Neuronal stem cell (in vitro differentiated cells): Measurements from ENCODE around the gene VANGL1.

Experiments used
- DNase-seq: peaks from one replicate; pipeline ENCODE4 v3.0.0-alpha.2; 2013; ENCODE audit warnings: low spot score
- H2AFZ ChIP-seq: one replicate; pipeline ENCODE4 v1.6.1; 2013; ENCODE audit warnings: mild to moderate bottlenecking, low read length, inconsistent platforms
- H2AK5ac ChIP-seq: 2 replicates; pipeline ENCODE4 v1.6.1; 2013; ENCODE audit warnings: low read depth, mild to moderate bottlenecking, inconsistent platforms, low read length, moderate library complexity, mixed read lengths
- H2BK120ac ChIP-seq: 2 replicates; pipeline ENCODE4 v1.6.1; 2013; ENCODE audit warnings: low read depth, mild to moderate bottlenecking, inconsistent platforms, low read length, moderate library complexity, mixed read lengths
- H2BK12ac ChIP-seq: one replicate; pipeline ENCODE4 v1.6.1; 2013; ENCODE audit warnings: low read length, inconsistent platforms
- H2BK15ac ChIP-seq: 2 replicates; pipeline ENCODE4 v1.6.1; 2013; ENCODE audit warnings: mild to moderate bottlenecking, low read length, inconsistent platforms, mixed read lengths
- H2BK5ac ChIP-seq: one replicate; pipeline ENCODE4 v1.6.1; 2013; ENCODE audit warnings: inconsistent platforms, mild to moderate bottlenecking, low read length, moderate library complexity
- H3K14ac ChIP-seq: one replicate; pipeline ENCODE4 v1.6.1; 2013; ENCODE audit warnings: low read length, inconsistent platforms
- H3K18ac ChIP-seq: 2 replicates; pipeline ENCODE4 v1.6.1; 2013; ENCODE audit warnings: low read length, inconsistent platforms
- H3K23ac ChIP-seq: 2 replicates; pipeline ENCODE4 v1.6.1; 2013; ENCODE audit warnings: low read depth, mild to moderate bottlenecking, mixed read lengths, low read length, inconsistent platforms; ENCODE audit not compliant: poor library complexity
- H3K27ac ChIP-seq: replicated peaks from 3 replicates; pipeline ENCODE4 v1.5.1; 2013; ENCODE audit warnings: low read length, inconsistent platforms
- H3K27me3 ChIP-seq, 3 experiments: 2 replicates each; pipeline ENCODE4 v1.6.1; 2013; ENCODE audit warnings: low read length in 3 of 3, mild to moderate bottlenecking in 2 of 3, inconsistent platforms in 1 of 3, low read depth in 1 of 3, mixed read lengths in 1 of 3, moderate library complexity in 1 of 3; ENCODE audit not compliant: control insufficient read depth in 3 of 3, insufficient read depth in 3 of 3
- H3K36me3 ChIP-seq, 2 donors: replicated peaks in 1 of 2; 2 replicates each; pipeline ENCODE4 v1.6.1; 2013; ENCODE audit warnings: low read length in 2 of 2; ENCODE audit not compliant: control insufficient read depth in 2 of 2, insufficient read depth in 2 of 2
- H3K4ac ChIP-seq: 2 replicates; pipeline ENCODE4 v1.6.1; 2013; ENCODE audit warnings: inconsistent platforms, mild to moderate bottlenecking, low read length, moderate library complexity
- H3K4me1 ChIP-seq, 2 donors: 1 replicate in 1 of 2; 2 replicates in 1 of 2; pipeline ENCODE4 v1.6.1; 2013; ENCODE audit warnings: low read length in 2 of 2, low read depth in 1 of 2; ENCODE audit not compliant: control insufficient read depth in 2 of 2, insufficient read depth in 1 of 2
- H3K4me2 ChIP-seq: one replicate; pipeline ENCODE4 v1.6.1; 2013; ENCODE audit warnings: mild to moderate bottlenecking, low read length, inconsistent platforms; ENCODE audit not compliant: insufficient read depth, poor library complexity, severe bottlenecking
- H3K4me3 ChIP-seq, 2 donors: 2 replicates each; pipeline ENCODE4 v1.5.1; 2013; ENCODE audit warnings: low read length in 2 of 2, mild to moderate bottlenecking in 2 of 2, inconsistent platforms in 1 of 2, moderate library complexity in 1 of 2
- H3K79me1 ChIP-seq: one replicate; pipeline ENCODE4 v1.6.1; 2013; ENCODE audit warnings: low read depth, mild to moderate bottlenecking, inconsistent platforms, low read length, moderate library complexity
- H3K9ac ChIP-seq: one replicate; pipeline ENCODE4 v1.6.1; 2013; ENCODE audit warnings: mild to moderate bottlenecking, low read depth, low read length, inconsistent platforms; ENCODE audit not compliant: poor library complexity
- H3K9me3 ChIP-seq, 2 donors: replicated peaks in 1 of 2; 2 replicates each; pipeline versions ENCODE3 to v1.6.1; 2013; ENCODE audit warnings: low read length in 2 of 2, mild to moderate bottlenecking in 2 of 2, inconsistent platforms in 1 of 2, low read depth in 1 of 2, mixed read lengths in 1 of 2, moderate library complexity in 1 of 2; ENCODE audit not compliant: control insufficient read depth in 2 of 2, insufficient read depth in 1 of 2
- H4K8ac ChIP-seq: one replicate; pipeline ENCODE4 v1.6.1; 2013; ENCODE audit warnings: low read depth, mild to moderate bottlenecking, inconsistent platforms, low read length, moderate library complexity
- H4K91ac ChIP-seq: one replicate; pipeline ENCODE4 v1.6.1; 2013; ENCODE audit warnings: low read length, low read depth, mild to moderate bottlenecking, inconsistent platforms; ENCODE audit not compliant: poor library complexity
- WGBS, 2 donors: extraction: QIAGEN DNeasy Blood & Tissue Kit; methylation state at CpG; one replicate each; pipeline ENCODE4 v1.1.7; 2013; ENCODE audit warnings: missing lambda C conversion rate in 2 of 2, mixed read lengths in 1 of 2; ENCODE audit not compliant: insufficient read length in 2 of 2, insufficient replicate concordance in 1 of 2; ENCODE audit errors: extremely low coverage in 2 of 2; 5-methylcytosine and 5-hydroxymethylcytosine counted together

The VANGL1 gene

GRCh38 chr1:115660151-115660550 is 18.4 kb downstream of the VANGL1 start:
- Histone ChIP-seq H3K4me2 (no peak overlapping the region), H3K4ac (no peak overlapping the region), H4K91ac (no peak overlapping the region), H3K4me3 (no peak overlapping the region), H2BK5ac (no peak overlapping the region), H3K23ac (no peak overlapping the region), H3K9me3 (no peaks in the 10 kb centered on the region), H2BK12ac (no peak overlapping the region), H3K79me1 (no peaks in the 10 kb centered on the region), H3K18ac (no peak overlapping the region), H3K14ac (no peak overlapping the region), H3K9ac (no peak overlapping the region), H2AK5ac (no peak overlapping the region), H3K27ac (no peak overlapping the region), H4K8ac (no peak overlapping the region), H2AFZ (no peak overlapping the region), H2BK120ac (no peak overlapping the region), H3K4me1 (peaks cover 1 to 3% of the 10 kb centered on the region in 2 donors), H3K36me3 (peaks cover 12 to 32% of the 10 kb centered on the region in 2 donors), H2BK15ac (no peak overlapping the region), H3K27me3 (no peaks in the 10 kb centered on the region)
- no CpG with 5 or more reads among the region's 5 CpGs for WGBS, 2 donors
- no peak for DNase-seq

GRCh38 chr1:115661157-115661556 is 19.4 kb downstream of the VANGL1 start:
- no peak overlapping the region for H2BK12ac ChIP-seq
- no peak overlapping the region for H2BK120ac ChIP-seq
- no peak overlapping the region for H2AK5ac ChIP-seq
- no peak overlapping the region for H3K27ac ChIP-seq
- H3K4me3 ChIP-seq = no peak overlapping the region
- no peaks in the 10 kb centered on the region for H3K9me3 ChIP-seq
- H2AFZ ChIP-seq = no peak overlapping the region
- no peak overlapping the region for H3K18ac ChIP-seq
- no peak overlapping the region for H3K4ac ChIP-seq
- H3K9ac ChIP-seq = no peak overlapping the region
- no peak overlapping the region for H3K14ac ChIP-seq
- no peak for DNase-seq
- no peaks in the 10 kb centered on the region for H3K27me3 ChIP-seq
- no peak overlapping the region for H4K91ac ChIP-seq
- no peak overlapping the region for H3K23ac ChIP-seq
- H3K4me1 ChIP-seq = peaks cover 0 to 2% of the 10 kb centered on the region in 2 donors
- no peaks in the 10 kb centered on the region for H3K79me1 ChIP-seq
- H3K36me3 ChIP-seq = peaks cover 14 to 39% of the 10 kb centered on the region in 2 donors
- WGBS, 2 donors = no CpG with 5 or more reads among the region's 1 CpG
- no peak overlapping the region for H4K8ac ChIP-seq
- H2BK5ac ChIP-seq = no peak overlapping the region
- no peak overlapping the region for H3K4me2 ChIP-seq
- no peak overlapping the region for H2BK15ac ChIP-seq

GRCh38 chr1:115665319-115666096 is 23.7 kb downstream of the VANGL1 start:
- no CpG with 5 or more reads among the region's 7 CpGs for WGBS, 2 donors
- H2BK15ac ChIP-seq = no peak overlapping the region

GRCh38 chr1:115666206-115666605 is 24.4 kb downstream of the VANGL1 start:
- Histone ChIP-seq H2AK5ac (no peak overlapping the region), H3K4me1 (peaks cover 0 to 2% of the 10 kb centered on the region in 2 donors)
- no CpG with 5 or more reads among the region's 6 CpGs for WGBS, 2 donors

More at GRCh38 chr1:115665319-115666096, 23.7 kb downstream of the VANGL1 start:
- H3K9me3 ChIP-seq = no peaks in the 10 kb centered on the region
- peaks cover 14 to 28% of the 10 kb centered on the region in 2 donors for H3K36me3 ChIP-seq
- H3K27me3 ChIP-seq = no peaks in the 10 kb centered on the region
- H3K4me1 ChIP-seq = peaks cover 0 to 2% of the 10 kb centered on the region in 2 donors
- H2AK5ac ChIP-seq = no peak overlapping the region
- H3K4ac ChIP-seq = no peak overlapping the region
- no peak overlapping the region for H2BK12ac ChIP-seq
- no peak overlapping the region for H4K8ac ChIP-seq
- no peak overlapping the region for H2AFZ ChIP-seq
- H3K79me1 ChIP-seq = no peaks in the 10 kb centered on the region
- no peak for DNase-seq
- H3K18ac ChIP-seq = no peak overlapping the region
- H3K23ac ChIP-seq = no peak overlapping the region
- H3K27ac ChIP-seq = no peak overlapping the region
- no peak overlapping the region for H3K14ac ChIP-seq
- no peak overlapping the region for H2BK5ac ChIP-seq
- H4K91ac ChIP-seq = no peak overlapping the region
- no peak overlapping the region for H3K4me3 ChIP-seq
- no peak overlapping the region for H2BK120ac ChIP-seq
- no peak overlapping the region for H3K4me2 ChIP-seq
- no peak overlapping the region for H3K9ac ChIP-seq

More at GRCh38 chr1:115666206-115666605, 24.4 kb downstream of the VANGL1 start:
- no peak overlapping the region for H2BK120ac ChIP-seq
- H2BK5ac ChIP-seq = no peak overlapping the region
- H3K9ac ChIP-seq = no peak overlapping the region
- no peak overlapping the region for H3K4me3 ChIP-seq
- H3K4me2 ChIP-seq = no peak overlapping the region
- H2BK15ac ChIP-seq = no peak overlapping the region
- no peak overlapping the region for H3K14ac ChIP-seq
- H4K91ac ChIP-seq = no peak overlapping the region
- H3K36me3 ChIP-seq = peaks cover 12 to 22% of the 10 kb centered on the region in 2 donors
- no peak overlapping the region for H4K8ac ChIP-seq
- no peaks in the 10 kb centered on the region for H3K79me1 ChIP-seq
- H3K23ac ChIP-seq = no peak overlapping the region
- no peak for DNase-seq
- H2AFZ ChIP-seq = no peak overlapping the region
- no peak overlapping the region for H2BK12ac ChIP-seq
- no peak overlapping the region for H3K27ac ChIP-seq
- no peak overlapping the region for H3K4ac ChIP-seq
- peak overlapping the region; percentile 15 for H3K18ac ChIP-seq
- no peaks in the 10 kb centered on the region for H3K27me3 ChIP-seq
- no peaks in the 10 kb centered on the region for H3K9me3 ChIP-seq
